T-helper 1 cell treated with Interleukin-12 subunit alpha and Interleukin-12 subunit beta and Interleukin-4 antibody, amounts not matched to agents 30 μg/mL and 1 μg/mL, for 36 hours (primary cell): ENCODE measurements around the gene TRIM50.
"Not testable (repeated sequence)": the region's sequence is repeated elsewhere in the genome, so short reads cannot be mapped to it uniquely, and the experiment has no call there.

Experiments used
- H3K27ac Mint-ChIP-seq: one replicate; pipeline ENCODE4 v1.8.0; 2021; ENCODE audit warnings: mild to moderate bottlenecking, mixed read lengths
- H3K27me3 Mint-ChIP-seq: one replicate; pipeline ENCODE4 v1.8.0; 2021; ENCODE audit warnings: low read depth, mixed read lengths
- H3K36me3 Mint-ChIP-seq: one replicate; pipeline ENCODE4 v1.8.0; 2021; ENCODE audit warnings: low read depth, mixed read lengths
- H3K4me1 Mint-ChIP-seq: one replicate; pipeline ENCODE4 v1.8.0; 2021; ENCODE audit warnings: low read depth, mixed read lengths
- H3K4me3 Mint-ChIP-seq: one replicate; pipeline ENCODE4 v1.8.0; 2021; ENCODE audit warnings: mild to moderate bottlenecking, moderate library complexity, mixed read lengths
- H3K9me3 Mint-ChIP-seq: one replicate; pipeline ENCODE4 v1.8.0; 2021; ENCODE audit warnings: mixed read lengths

The TRIM50 gene

DNA sequence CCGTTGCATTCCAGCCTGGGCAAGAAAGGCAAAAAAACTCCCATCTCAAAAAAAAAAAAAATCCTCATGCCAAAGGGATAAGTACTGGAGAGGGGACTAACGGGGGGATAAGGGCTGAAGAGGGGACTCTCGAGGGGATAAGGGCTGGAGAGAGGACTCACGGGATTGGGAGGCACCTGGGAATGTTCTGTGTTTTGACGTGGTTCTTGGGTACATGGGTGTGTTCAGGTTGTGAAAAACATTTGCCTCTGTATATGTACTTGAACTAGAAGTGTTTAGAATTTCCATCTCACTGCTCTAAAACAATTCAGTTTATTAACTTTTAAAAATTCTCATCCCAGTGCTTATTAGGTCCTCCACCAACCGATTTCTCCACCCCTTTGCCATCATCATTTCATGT lies 4.6 kb upstream of the TRIM50 start:
- peaks cover 4% of the 10 kb centered on the region for H3K27me3 Mint-ChIP-seq
- no peak overlapping the region for H3K4me3 Mint-ChIP-seq
- no peaks in the 10 kb centered on the region for H3K4me1 Mint-ChIP-seq
- no peaks in the 10 kb centered on the region for H3K36me3 Mint-ChIP-seq
- H3K9me3 Mint-ChIP-seq = no peaks in the 10 kb centered on the region
- no peak overlapping the region for H3K27ac Mint-ChIP-seq

DNA sequence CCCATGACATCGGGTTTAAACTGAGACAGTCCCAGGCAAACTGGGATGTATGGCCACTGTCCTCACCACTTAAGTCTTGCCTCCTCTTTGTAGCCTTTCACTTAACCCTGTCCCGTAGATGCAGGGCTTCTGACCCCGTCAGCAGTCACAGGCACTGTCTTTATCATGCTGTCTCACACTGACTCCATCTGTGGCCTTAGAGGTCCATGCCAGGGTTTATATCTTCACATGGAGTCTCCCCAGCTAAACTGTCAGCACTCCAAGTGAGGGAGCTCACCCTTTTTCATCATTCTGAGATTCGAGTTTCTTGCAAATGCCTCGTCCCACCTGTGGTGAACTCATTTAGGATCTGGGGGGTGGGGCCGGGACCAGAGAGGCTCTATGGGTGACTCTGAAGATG lies 2.9 kb upstream of the TRIM50 start:
- no peaks in the 10 kb centered on the region for H3K4me1 Mint-ChIP-seq
- H3K27me3 Mint-ChIP-seq = peaks cover 4% of the 10 kb centered on the region
- no peak overlapping the region for H3K4me3 Mint-ChIP-seq
- no peak overlapping the region for H3K27ac Mint-ChIP-seq
- no peaks in the 10 kb centered on the region for H3K36me3 Mint-ChIP-seq
- H3K9me3 Mint-ChIP-seq = no peaks in the 10 kb centered on the region

DNA sequence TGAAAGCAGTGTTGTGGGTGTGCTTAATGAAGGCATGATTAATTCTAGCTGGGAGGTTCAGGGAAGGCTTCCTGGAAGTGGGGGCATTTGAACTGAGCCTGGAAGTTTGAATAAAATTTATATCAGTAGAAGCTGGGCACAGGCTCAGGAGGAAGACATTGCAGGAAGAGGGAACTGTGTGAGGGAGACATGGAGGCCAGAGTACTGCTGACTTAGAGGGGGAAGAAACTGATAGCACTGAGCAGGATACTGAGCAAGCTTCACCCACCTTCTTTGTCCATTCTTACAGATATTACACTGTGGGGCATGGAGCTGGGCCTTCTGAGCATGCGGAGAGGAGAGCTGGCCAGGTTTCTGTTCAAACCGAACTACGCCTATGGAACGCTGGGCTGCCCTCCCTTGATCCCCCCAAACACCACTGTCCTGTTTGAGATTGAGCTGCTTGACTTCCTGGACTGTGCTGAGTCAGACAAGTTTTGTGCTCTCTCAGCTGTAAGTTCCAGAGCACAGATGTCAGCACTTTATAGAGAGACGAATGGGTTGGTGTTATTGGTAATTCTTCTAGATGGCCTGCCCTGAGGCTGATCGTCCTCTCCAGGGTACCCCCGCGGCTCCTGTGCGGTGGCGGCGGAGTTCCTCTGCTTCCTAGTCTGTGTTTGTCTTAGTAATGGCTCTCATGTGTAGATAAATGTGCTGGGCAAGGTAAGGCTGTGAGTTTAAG lies 2.1 kb upstream of the TRIM50 start:
- H3K27ac Mint-ChIP-seq = no peak overlapping the region
- H3K27me3 Mint-ChIP-seq = peaks cover 4% of the 10 kb centered on the region
- H3K9me3 Mint-ChIP-seq = no peaks in the 10 kb centered on the region
- no peaks in the 10 kb centered on the region for H3K4me1 Mint-ChIP-seq
- H3K4me3 Mint-ChIP-seq = no peak overlapping the region
- no peaks in the 10 kb centered on the region for H3K36me3 Mint-ChIP-seq

DNA sequence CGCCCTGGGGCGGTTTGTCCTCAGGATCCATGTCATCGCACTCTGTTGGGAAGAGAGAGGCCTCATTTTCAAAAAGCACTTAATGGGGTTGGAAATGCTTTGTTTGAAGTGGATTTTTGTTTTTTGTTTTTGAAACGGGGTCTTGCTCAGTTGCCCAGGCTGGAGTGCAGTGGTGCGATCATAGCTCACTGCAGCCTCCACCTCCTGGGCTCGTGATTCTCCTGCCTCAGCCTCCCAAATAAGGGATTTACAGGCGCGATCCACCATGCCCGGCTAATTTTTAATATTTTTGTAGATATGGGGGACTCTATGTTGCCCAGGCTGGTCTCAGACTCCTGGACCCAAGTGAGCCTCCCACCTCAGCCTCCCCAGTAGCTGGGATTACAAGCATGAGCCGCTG lies 814 bp upstream of the TRIM50 start:
- peaks cover 4% of the 10 kb centered on the region for H3K27me3 Mint-ChIP-seq
- H3K9me3 Mint-ChIP-seq = no peaks in the 10 kb centered on the region
- H3K4me3 Mint-ChIP-seq = no peak overlapping the region
- no peak overlapping the region for H3K27ac Mint-ChIP-seq
- H3K36me3 Mint-ChIP-seq = no peaks in the 10 kb centered on the region
- H3K4me1 Mint-ChIP-seq = peaks cover 3% of the 10 kb centered on the region

DNA sequence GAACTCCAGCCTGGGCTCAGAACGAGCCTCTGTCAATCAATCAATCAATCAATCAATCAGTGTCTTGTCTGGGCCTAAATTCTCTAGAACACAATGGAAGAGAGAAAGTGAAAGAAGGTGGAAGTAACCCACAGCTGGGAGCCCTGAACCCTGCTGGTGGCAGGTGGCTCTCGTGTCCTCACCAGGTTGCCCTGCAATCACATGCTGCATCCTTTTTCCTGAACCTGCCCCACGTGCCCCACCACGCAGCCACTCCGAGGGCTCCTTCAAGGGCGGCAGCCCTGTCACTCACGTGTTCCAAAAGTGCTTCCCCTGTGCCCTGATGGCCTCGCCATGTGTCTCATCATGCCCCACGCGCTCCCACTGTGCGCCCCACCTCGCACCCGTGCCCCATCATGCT lies 433 bp downstream of the TRIM50 start:
- H3K9me3 Mint-ChIP-seq, H3K27me3 Mint-ChIP-seq, H3K4me3 Mint-ChIP-seq, H3K27ac Mint-ChIP-seq, H3K4me1 Mint-ChIP-seq, H3K36me3 Mint-ChIP-seq: not testable (repeated sequence)

DNA sequence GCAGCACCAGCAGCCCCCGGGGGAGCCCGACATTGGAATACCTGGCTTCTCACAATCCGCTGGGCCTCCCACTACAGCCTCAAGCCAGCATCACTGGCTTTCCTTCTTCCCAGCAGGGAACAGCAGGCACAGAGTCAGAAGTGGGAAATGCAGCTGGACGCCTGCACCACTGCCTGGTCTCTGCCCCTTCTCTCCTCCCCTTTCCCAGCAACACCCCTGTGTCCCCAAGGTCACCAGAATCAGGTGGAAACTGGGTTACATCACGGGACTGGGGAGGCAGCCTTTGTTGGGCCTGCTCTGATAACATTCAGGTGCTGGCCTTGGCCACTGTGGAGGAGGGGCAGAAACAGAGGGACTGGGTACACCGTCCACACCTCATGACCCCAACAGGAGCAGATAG lies 2.5 kb downstream of the TRIM50 start:
- not testable (repeated sequence) for H3K27ac Mint-ChIP-seq

DNA sequence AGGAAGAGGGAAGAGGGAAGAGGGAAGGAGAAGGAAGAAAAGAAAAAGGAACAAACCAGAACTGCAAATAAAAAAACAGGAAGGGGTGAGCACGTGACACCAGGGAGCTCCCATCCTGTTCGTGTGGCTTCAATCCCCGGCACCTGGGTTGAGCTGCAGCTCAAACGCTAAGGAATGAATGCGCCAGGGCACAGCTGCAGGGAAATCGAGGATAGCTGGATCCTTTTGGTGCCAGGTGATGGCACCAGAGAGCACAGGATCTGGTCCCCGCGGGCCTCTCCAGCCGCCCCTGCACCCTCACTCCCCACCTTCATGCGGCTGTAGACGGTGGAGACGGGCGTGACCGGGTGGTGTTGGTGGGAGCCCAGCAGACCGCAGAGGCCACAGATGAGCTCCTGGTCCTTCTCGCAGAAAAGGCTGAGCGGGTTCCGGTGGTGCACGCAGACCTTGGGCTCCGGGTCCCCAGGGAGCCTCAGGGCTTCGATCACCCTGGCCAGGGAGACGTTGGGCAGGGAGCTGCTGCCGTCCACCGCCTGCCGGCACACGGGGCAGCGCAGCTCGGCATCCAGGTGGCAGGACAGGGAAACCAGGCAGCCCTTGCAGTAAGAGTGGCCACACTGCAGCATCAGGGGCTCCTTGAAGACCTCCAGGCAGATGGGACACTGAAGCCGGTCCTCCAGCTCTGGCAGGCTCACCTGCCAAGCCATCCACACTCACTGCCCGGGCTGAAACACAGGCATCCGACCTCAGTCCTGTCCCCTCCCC lies 3.6 kb downstream of the TRIM50 start:
- not testable (repeated sequence) for H3K9me3 Mint-ChIP-seq, H3K36me3 Mint-ChIP-seq, H3K27me3 Mint-ChIP-seq, H3K4me1 Mint-ChIP-seq
- Mint-ChIP-seq H3K4me3 (peak overlapping the region; percentile 55), H3K27ac (peak overlapping the region; percentile 3)

More for the DNA sequence above, 2.5 kb downstream of the TRIM50 start:
- H3K4me1 Mint-ChIP-seq, H3K9me3 Mint-ChIP-seq, H3K27me3 Mint-ChIP-seq, H3K36me3 Mint-ChIP-seq, H3K4me3 Mint-ChIP-seq: not testable (repeated sequence)

DNA sequence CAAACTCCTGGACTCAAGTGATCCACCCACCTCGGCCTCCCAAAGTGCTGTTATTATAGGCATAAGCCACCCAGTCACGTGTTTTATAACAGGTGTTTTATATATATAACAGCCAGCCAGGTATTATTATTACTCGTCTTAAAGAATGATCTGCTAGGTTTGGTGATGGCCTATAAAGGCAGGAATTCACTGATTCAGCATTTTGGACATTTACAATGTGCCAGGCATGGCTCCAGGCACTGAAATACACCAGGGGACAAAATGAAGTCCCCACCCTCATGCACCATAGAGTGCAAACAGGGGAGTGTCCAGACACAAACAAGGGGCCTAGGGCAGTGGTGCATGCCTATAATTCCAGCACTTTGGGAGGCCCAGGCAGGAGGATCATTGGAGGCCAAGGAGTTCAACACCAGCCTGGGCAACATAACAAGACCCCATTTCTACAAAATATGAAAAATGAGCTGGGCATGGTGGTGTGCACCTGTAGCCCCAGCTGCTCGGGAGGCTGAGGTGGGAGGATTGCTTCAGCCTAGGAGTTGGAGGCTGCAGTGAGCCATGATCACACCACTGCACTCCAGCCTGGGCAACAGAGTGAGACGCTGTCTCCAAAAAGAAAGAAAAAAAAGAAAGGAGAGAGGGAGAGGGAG lies 4.3 kb downstream of the TRIM50 start:
- H3K27ac Mint-ChIP-seq = peak overlapping the region; percentile 3
- not testable (repeated sequence) for H3K9me3 Mint-ChIP-seq, H3K36me3 Mint-ChIP-seq, H3K4me1 Mint-ChIP-seq, H3K27me3 Mint-ChIP-seq
- peak overlapping the region; percentile 55 for H3K4me3 Mint-ChIP-seq

DNA sequence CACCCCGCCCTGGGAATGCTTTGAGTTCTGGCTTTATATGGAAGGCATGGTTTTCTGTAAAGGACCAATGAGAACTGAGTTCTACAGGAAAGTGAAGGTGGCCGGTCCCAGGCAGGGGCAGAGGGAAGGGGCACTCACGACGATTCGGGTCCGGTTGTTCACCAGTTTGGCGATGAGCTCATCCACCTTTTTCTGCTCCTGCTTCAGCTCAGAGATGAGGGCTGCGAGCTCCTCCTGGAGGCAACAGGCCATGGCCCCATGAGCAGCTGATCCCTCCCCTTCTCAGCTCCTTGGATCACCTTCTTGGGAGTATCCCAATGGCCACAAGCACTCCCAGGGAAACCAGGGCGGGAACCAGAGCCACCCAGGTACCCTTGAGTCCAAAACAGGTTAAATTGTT lies 7.9 kb downstream of the TRIM50 start:
- not testable (repeated sequence) for H3K27ac Mint-ChIP-seq, H3K4me3 Mint-ChIP-seq, H3K9me3 Mint-ChIP-seq, H3K36me3 Mint-ChIP-seq, H3K27me3 Mint-ChIP-seq, H3K4me1 Mint-ChIP-seq

DNA sequence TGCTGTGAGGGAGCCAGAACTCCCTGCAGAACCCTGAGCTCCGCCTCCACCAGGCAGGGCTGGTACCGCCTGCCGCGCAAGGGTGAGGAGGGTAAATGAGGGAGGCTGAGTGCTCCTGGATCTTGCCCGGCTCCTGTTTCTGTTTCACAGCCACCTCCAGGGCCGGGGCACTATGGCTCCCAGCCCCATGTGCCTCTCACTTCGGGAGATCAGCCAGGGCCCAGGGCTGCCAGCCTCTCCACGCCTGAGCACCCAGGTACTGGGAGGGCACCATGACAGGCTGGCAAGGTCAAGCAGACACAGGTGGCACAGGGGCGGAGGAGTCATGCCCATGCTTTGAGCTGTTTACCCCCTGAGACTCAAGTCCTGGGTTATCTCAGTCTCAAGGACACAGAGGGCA lies 8.3 kb downstream of the TRIM50 start:
- not testable (repeated sequence) for H3K4me3 Mint-ChIP-seq, H3K9me3 Mint-ChIP-seq, H3K27me3 Mint-ChIP-seq, H3K27ac Mint-ChIP-seq, H3K4me1 Mint-ChIP-seq, H3K36me3 Mint-ChIP-seq

DNA sequence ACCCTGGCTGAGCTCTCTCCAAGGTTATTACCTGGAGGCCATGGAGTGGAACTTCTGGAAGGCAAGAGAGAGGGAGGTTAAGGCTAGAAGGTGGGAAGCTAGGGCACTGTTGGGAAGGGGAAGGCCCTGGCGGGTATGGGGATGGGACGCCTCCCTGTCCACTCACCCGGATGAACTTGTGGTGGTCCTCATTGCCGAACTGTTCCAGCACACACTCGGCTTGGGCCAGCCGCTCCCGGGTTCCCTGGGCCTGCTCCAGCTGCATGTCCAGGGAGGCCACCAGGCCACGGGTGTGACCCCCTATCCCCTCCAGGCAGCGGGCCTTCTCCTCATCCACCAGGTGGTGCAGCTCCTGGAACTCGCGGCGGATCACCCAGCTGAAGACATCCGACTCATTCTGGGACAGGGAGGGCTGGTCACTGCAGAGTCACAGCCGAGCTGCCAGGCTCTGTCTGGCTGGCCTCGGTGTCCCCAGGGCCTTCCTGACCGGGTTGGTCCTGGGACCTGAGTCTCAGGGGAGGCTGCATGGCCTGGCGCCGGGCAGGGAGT lies 9.2 kb downstream of the TRIM50 start:
- not testable (repeated sequence) for H3K36me3 Mint-ChIP-seq, H3K4me1 Mint-ChIP-seq, H3K9me3 Mint-ChIP-seq, H3K27me3 Mint-ChIP-seq, H3K4me3 Mint-ChIP-seq, H3K27ac Mint-ChIP-seq

DNA sequence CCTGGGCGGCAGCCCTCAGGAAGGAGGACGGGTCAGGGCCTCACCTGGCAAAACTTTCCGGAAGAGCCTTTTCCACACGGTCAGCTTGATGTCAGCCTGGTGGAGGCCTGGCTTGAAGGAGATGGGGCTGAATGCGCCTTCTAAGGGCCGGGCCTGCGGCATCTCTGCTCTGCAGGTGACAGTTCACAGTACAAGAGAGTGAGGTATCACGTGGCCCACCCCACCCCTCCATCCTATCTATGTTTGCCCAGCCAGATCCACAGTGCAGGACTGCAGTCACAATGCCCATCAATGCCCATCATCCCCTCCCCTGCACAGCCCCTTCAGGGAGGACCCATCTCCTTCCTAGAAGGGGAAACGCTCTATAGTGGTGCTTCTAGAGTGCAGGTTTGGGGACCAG lies 11.4 kb downstream of the TRIM50 start:
- Mint-ChIP-seq H3K4me1 (no peaks in the 10 kb centered on the region), H3K4me3 (no peak overlapping the region), H3K27ac (no peak overlapping the region), H3K36me3 (no peaks in the 10 kb centered on the region), H3K9me3 (no peaks in the 10 kb centered on the region), H3K27me3 (no peaks in the 10 kb centered on the region)

DNA sequence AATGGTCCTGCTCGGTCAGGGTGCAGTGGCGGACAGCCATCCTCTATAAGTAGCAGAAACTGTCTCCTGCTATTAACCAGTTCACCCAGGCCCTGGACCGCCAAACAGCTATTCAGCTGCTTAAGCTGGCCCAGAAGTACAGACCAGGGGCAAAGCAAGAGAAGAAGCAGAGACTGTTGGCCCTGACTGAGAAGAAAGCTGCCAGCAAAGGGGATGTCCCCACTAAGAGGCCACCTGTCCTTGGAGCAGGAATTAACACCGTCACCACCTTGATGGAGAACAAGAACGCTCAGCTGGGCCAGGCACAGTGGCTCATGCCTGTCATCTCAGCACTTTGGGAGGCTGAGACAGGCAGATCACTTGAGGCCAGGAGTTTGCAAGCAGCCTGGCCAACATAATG lies 13.6 kb downstream of the TRIM50 start:
- H3K27me3 Mint-ChIP-seq = no peaks in the 10 kb centered on the region
- no peaks in the 10 kb centered on the region for H3K36me3 Mint-ChIP-seq
- H3K4me3 Mint-ChIP-seq = no peak overlapping the region
- H3K9me3 Mint-ChIP-seq = no peaks in the 10 kb centered on the region
- peaks cover under 1% of the 10 kb centered on the region for H3K4me1 Mint-ChIP-seq
- no peak overlapping the region for H3K27ac Mint-ChIP-seq

DNA sequence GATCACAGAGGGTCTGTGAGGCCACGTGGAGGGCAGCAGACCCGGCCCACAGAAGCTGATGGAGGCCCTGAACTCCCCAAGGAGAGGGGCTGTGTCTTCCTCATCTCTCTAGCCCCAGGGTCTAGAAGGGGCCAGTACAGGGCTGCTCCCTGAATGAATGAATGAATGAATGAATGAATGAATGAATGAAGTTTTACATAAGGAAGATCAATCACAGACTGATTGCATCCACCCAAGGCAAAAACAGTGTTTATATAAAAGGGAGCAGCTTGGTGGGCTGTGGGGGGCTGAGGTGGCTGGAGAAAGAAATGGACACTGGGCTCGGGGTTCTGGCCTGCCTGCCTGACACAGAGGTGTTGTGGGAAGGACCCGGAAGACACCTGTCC lies 14.4 kb downstream of the TRIM50 start:
- Mint-ChIP-seq H3K4me1 (peaks cover 3% of the 10 kb centered on the region), H3K36me3 (peaks cover 4% of the 10 kb centered on the region), H3K9me3 (no peaks in the 10 kb centered on the region), H3K27ac (no peak overlapping the region), H3K27me3 (no peaks in the 10 kb centered on the region), H3K4me3 (no peak overlapping the region)
